K562 (cell line): Measurements from ENCODE around the gene CCDC28B. TPM values are rescaled to one million over a fixed set of nuclear protein-coding genes. Genes with fewer than 3 reads are reported as not detected.

ENCODE experiments used
- ARID3B ChIP-seq: fragments of 250-450 bp; sonication (Bioruptor Pico); IDR thresholded peaks from 2 replicates; pipeline ENCODE4 v1.4.0; 2020; ENCODE audit warnings: borderline replicate concordance
- C11orf30 ChIP-seq: fragments of 450-650 bp; IDR thresholded peaks from 2 replicates; pipeline ENCODE4 v1.6.1; 2016; ENCODE audit warnings: low read depth, mild to moderate bottlenecking
- CTCF ChIP-seq, 3 experiments: IDR thresholded peaks in 2 of 3; conservative IDR thresholded peaks in 1 of 3; 2 replicates each; pipeline ENCODE4 v1.5.1; 2011 to 2012; ENCODE audit warnings: low read length in 3 of 3, mild to moderate bottlenecking in 3 of 3, control low read depth in 2 of 3, improper control_type of control experiment in 1 of 3, inconsistent platforms in 1 of 3, low read depth in 1 of 3, mixed read lengths in 1 of 3, moderate library complexity in 1 of 3; ENCODE audit not compliant: insufficient read depth in 2 of 3
- KDM4B ChIP-seq, 2 experiments: fragments of 450-650 bp in 1 of 2; sonication (generic) in 1 of 2; IDR thresholded peaks; 2 replicates each; pipeline ENCODE4 v1.6.1; 2016 to 2017; ENCODE audit warnings: borderline replicate concordance in 2 of 2, antibody characterized with exemption in 1 of 2, low read depth in 1 of 2, mild to moderate bottlenecking in 1 of 2
- LEF1 ChIP-seq: fragments of 450-650 bp; IDR thresholded peaks from 2 replicates; pipeline ENCODE4 v1.6.1; 2016; ENCODE audit warnings: mild to moderate bottlenecking
- PATZ1 ChIP-seq: fragments of 250-450 bp; sonication (Bioruptor Pico); IDR thresholded peaks from 2 replicates; pipeline ENCODE4 v1.5.0; 2020; ENCODE audit warnings: mild to moderate bottlenecking, borderline replicate concordance
- PTTG1 ChIP-seq: fragments of 450-650 bp; IDR thresholded peaks from 2 replicates; pipeline ENCODE4 v1.6.1; 2016; ENCODE audit warnings: low read depth, mild to moderate bottlenecking, missing genetic modification characterization, missing compliant biosample characterization
- SAFB ChIP-seq: fragments of 200-400 bp; formaldehyde crosslinking; IDR thresholded peaks from 2 replicates; pipeline ENCODE4 v1.6.1; 2017; ENCODE audit warnings: low read depth, low read length, borderline replicate concordance
- SIN3A ChIP-seq, 2 experiments: fragments of 150-350 bp in 1 of 2; IDR thresholded peaks; 2 replicates each; pipeline ENCODE4 v1.6.1; 2011 to 2016; ENCODE audit warnings: borderline replicate concordance in 2 of 2, low read depth in 2 of 2, low read length in 2 of 2, mild to moderate bottlenecking in 2 of 2, moderate library complexity in 2 of 2; ENCODE audit not compliant: control insufficient read depth in 1 of 2
- STAT5B ChIP-seq: fragments of 250-450 bp; sonication (Bioruptor Pico); IDR thresholded peaks from 2 replicates; pipeline ENCODE4 v1.8.0; 2021; ENCODE audit warnings: mild to moderate bottlenecking, inconsistent platforms
- TAF1 ChIP-seq: IDR thresholded peaks from 2 replicates; pipeline ENCODE4 v1.6.1; 2011; ENCODE audit warnings: mild to moderate bottlenecking, low read length, moderate library complexity; ENCODE audit not compliant: insufficient read depth, control insufficient read depth, severe bottlenecking; ENCODE audit errors: extremely low read depth
- ZBTB34 ChIP-seq: fragments of 250-450 bp; sonication (Bioruptor Pico); IDR thresholded peaks from 2 replicates; pipeline ENCODE4 v1.8.0; 2021; ENCODE audit warnings: mild to moderate bottlenecking, moderate library complexity
- ZNF280A ChIP-seq: fragments of 450-650 bp; IDR thresholded peaks from 2 replicates; pipeline ENCODE4 v1.6.1; 2018; ENCODE audit warnings: mild to moderate bottlenecking, low read depth; ENCODE audit not compliant: partially characterized antibody
- ZNF75A ChIP-seq: fragments of 450-650 bp; formaldehyde crosslinking; IDR thresholded peaks from 2 replicates; pipeline ENCODE4 v1.4.0; 2020; ENCODE audit warnings: mild to moderate bottlenecking
- polyA plus RNA-seq, 8 experiments: library from polyadenylated mRNA; depleted of rRNA in 4 of 8; stranded (reverse) in 5 of 8; unstranded in 3 of 8; fragments of >200 nt; fragmentation: Nextera tagmentation in 2 of 8; fragmentation: Illumina TruSeq in 1 of 8; extraction: Ambion mirVana in 2 of 8; extraction: Trizol in 1 of 8; gene quantifications; 2 replicates each; pipeline versions ENCODE4 v1.2.1 to v1.2.3, GENCODE V29; 2011 to 2014; ENCODE audit warnings: inconsistent platforms in 1 of 8, missing spikeins in 1 of 8
- total RNA-seq, 7 experiments: library from RNA; depleted of rRNA in 6 of 7; stranded (reverse); fragments of >200 nt in 6 of 7; fragmentation: Illumina TruSeq in 2 of 7; extraction: Trizol in 2 of 7; gene quantifications; 2 replicates each; pipeline versions ENCODE4 v1.2.1 to v1.2.3, GENCODE V29; 2011 to 2021; ENCODE audit warnings: low replicate concordance in 1 of 7

The CCDC28B gene
- total and polyA plus RNA-seq, 9 of the 15 experiments (the other 6 are each of a cell fraction or from before 2014, with no cell fraction given) = 5.7 to 54.5 (median 31.7) TPM

- TF ChIP-seq ARID3B (CRISPR knock-in tag) (peak; percentile 38; the same call in 1 of the 2 replicates), SIN3A (IDR thresholded peaks at IDR 0.05; ENCODE audit: borderline replicate concordance in 2 of 2, control insufficient read depth in 1 of 2, low read depth in 2 of 2, low read length in 2 of 2) (peak; percentile 24 to 84; a peak in 1 of 4 replicates), ZBTB34 (CRISPR knock-in tag) (0 out of 2 replicates have a peak, but pooled peaks have one; percentile 59), PTTG1 (no peak), CTCF (IDR thresholded peaks at IDR 0.05 in 2 of 3, conservative IDR thresholded peaks at IDR 0.05 in 1 of 3; ENCODE audit: insufficient read depth in 2 of 3, low read depth in 1 of 3, low read length in 3 of 3) (peak in 1 of 3 experiments; percentile 4; a peak in 1 of 6 replicates), LEF1 (no peak), PATZ1 (CRISPR knock-in tag) (no peak), ZNF75A (CRISPR knock-in tag) (0 out of 2 replicates have a peak, but pooled peaks have one; percentile 6), TAF1 (peak; percentile 79), KDM4B (IDR thresholded peaks at IDR 0.05; ENCODE audit: borderline replicate concordance in 2 of 2, low read depth in 1 of 2) (peak in 1 of 2 experiments; percentile 44; a peak in 1 of 4 replicates), SAFB (peak; percentile 99), C11orf30 (peak; percentile 35; the same call in 1 of the 2 replicates), ZNF280A (no peak), STAT5B (no peak)
Measured at GRCh38 chr1:32179443-32180185, 20.8 kb upstream of the CCDC28B start, which contains the start of gene TXLNA (continued).
